Loucy (cell line): ENCODE data around the gene FAM13C.

Experiments
- EZH2phosphoT487 ChIP-seq: fragments of 200-600 bp; IDR thresholded peaks from 2 replicates; pipeline ENCODE4 v1.6.1; 2018; ENCODE audit warnings: antibody characterized with exemption, mild to moderate bottlenecking, moderate library complexity, borderline replicate concordance
- TF ChIP-seq, protein P1 (sequence below): fragments of 200-600 bp; sonication (generic); conservative IDR thresholded peaks from 2 replicates; pipeline ENCODE4 v1.5.1; 2014; ENCODE audit warnings: mild to moderate bottlenecking, antibody characterized with exemption, low read length

DNA sequence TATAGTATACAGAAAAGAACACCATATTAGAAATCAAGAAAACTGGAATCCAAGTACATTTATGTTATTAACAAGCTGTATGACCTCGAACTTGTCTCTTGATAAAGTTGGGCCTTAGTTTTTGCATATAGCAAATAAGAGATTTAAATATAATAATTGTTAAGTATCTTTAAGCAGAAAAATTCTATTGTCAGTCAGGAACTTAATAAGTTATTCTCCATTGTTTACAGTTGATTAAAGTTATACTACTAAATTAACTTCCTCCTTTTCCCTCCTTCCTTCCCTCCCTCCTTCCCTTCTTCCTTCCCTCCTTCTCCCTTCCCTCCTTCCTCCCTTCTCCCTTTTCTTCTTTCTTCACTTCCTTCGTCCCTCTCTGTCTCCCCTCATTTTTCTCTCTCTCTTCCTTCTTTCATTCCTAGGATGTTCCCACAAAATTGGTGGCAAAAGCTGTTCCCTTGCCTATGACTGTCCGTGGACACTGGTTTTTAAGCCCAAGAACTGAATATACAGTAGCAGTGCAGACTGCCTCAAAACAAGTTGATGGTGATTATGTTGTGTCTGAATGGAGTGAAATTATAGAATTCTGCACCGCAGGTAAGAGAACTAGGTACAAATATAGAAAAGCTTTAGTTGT is 126.2 kb downstream of the FAM13C start:
- TF ChIP-seq EZH2phosphoT487 = no peak
- TF ChIP-seq, protein P1, sequence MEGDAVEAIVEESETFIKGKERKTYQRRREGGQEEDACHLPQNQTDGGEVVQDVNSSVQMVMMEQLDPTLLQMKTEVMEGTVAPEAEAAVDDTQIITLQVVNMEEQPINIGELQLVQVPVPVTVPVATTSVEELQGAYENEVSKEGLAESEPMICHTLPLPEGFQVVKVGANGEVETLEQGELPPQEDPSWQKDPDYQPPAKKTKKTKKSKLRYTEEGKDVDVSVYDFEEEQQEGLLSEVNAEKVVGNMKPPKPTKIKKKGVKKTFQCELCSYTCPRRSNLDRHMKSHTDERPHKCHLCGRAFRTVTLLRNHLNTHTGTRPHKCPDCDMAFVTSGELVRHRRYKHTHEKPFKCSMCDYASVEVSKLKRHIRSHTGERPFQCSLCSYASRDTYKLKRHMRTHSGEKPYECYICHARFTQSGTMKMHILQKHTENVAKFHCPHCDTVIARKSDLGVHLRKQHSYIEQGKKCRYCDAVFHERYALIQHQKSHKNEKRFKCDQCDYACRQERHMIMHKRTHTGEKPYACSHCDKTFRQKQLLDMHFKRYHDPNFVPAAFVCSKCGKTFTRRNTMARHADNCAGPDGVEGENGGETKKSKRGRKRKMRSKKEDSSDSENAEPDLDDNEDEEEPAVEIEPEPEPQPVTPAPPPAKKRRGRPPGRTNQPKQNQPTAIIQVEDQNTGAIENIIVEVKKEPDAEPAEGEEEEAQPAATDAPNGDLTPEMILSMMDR = no peak
